Left lobe of liver (tissue), 2 donors: Measurements from ENCODE around the gene PAPPA2. TPM values are rescaled to one million over a fixed set of nuclear protein-coding genes. Genes with fewer than 3 reads are reported as not detected.
"Not testable (repeated sequence)": the region's sequence is repeated elsewhere in the genome, so short reads cannot be mapped to it uniquely, and the experiment has no call there.

ENCODE experiments used
- ATAC-seq: fragments of 200-7000 bp; cut with Tn5 transposase; one replicate; pipeline ENCODE4 v1.9.1; 2020; ENCODE audit warnings: mild to moderate bottlenecking, moderate library complexity
- DNase-seq: peaks from one replicate; pipeline ENCODE4 v3.0.0-alpha.2; 2020; ENCODE audit warnings: low spot score
- total RNA-seq: library from RNA; stranded (reverse); gene quantifications from one replicate; pipeline ENCODE4 v1.2.1, GENCODE V29; 2021
- donor health status: DM: no; HTN: no; CAD: no; lungs with moderate emphysema.
- donor health status: DM: no; HTN: yes; CAD: no.

The PAPPA2 gene
- total RNA-seq, 1 donor from 2014 or later, result 0.45 TPM

- no peak for ATAC-seq
Observed at GRCh38 chr1:176742322-176742721, 279.3 kb downstream of the PAPPA2 start.

GRCh38 chr1:176744142-176744541 lies 281.2 kb downstream of the PAPPA2 start:
- ATAC-seq (peak; percentile 61), DNase-seq (no peak)

More at GRCh38 chr1:176742322-176742721, 279.3 kb downstream of the PAPPA2 start:
- no peak for DNase-seq

- ATAC-seq (peak; percentile 74), DNase-seq (no peak)
Observed at GRCh38 chr1:176745945-176746344, 283.0 kb downstream of the PAPPA2 start.

GRCh38 chr1:176752505-176752904 lies 289.5 kb downstream of the PAPPA2 start:
- DNase-seq, result no peak
- peak; percentile 15 for ATAC-seq

- ATAC-seq, result no peak
- DNase-seq, result no peak
Observed at GRCh38 chr1:176754676-176755075, 291.7 kb downstream of the PAPPA2 start.

GRCh38 chr1:176756817-176757216 lies 293.8 kb downstream of the PAPPA2 start:
- not testable (repeated sequence) for ATAC-seq

GRCh38 chr1:176765608-176766007 lies 302.6 kb downstream of the PAPPA2 start:
- ATAC-seq, result no peak
- no peak for DNase-seq

More at GRCh38 chr1:176756817-176757216, 293.8 kb downstream of the PAPPA2 start:
- DNase-seq, result not testable (repeated sequence)

GRCh38 chr1:176766779-176767178 lies 303.8 kb downstream of the PAPPA2 start:
- DNase-seq, result no peak
- peak; percentile 46 for ATAC-seq

GRCh38 chr1:176767714-176768136 lies 304.8 kb downstream of the PAPPA2 start:
- peak; percentile 95 for ATAC-seq
- DNase-seq, result peak; percentile 84

GRCh38 chr1:176768532-176768931 lies 305.6 kb downstream of the PAPPA2 start:
- ATAC-seq (no peak), DNase-seq (no peak)

GRCh38 chr1:176770066-176770465 lies 307.1 kb downstream of the PAPPA2 start:
- ATAC-seq (no peak), DNase-seq (no peak)

GRCh38 chr1:176773038-176773437 lies 310.1 kb downstream of the PAPPA2 start:
- DNase-seq, result no peak
- peak; percentile 22 for ATAC-seq

- DNase-seq (no peak), ATAC-seq (no peak)
Observed at GRCh38 chr1:176774224-176774623, 311.2 kb downstream of the PAPPA2 start.

- no peak for DNase-seq
- ATAC-seq, result no peak
Observed at GRCh38 chr1:176775378-176775777, 312.4 kb downstream of the PAPPA2 start.

GRCh38 chr1:176775996-176776395 lies 313.0 kb downstream of the PAPPA2 start:
- ATAC-seq (no peak), DNase-seq (no peak)

GRCh38 chr1:176778056-176778455 lies 315.1 kb downstream of the PAPPA2 start:
- DNase-seq (no peak), ATAC-seq (no peak)

GRCh38 chr1:176779992-176780328 lies 317.0 kb downstream of the PAPPA2 start:
- no peak for ATAC-seq
- no peak for DNase-seq

GRCh38 chr1:176783309-176783708 lies 320.3 kb downstream of the PAPPA2 start:
- DNase-seq (no peak), ATAC-seq (no peak)

GRCh38 chr1:176785056-176785455 lies 322.1 kb downstream of the PAPPA2 start:
- DNase-seq (no peak), ATAC-seq (no peak)

GRCh38 chr1:176785791-176786190 lies 322.8 kb downstream of the PAPPA2 start:
- no peak for DNase-seq

GRCh38 chr1:176786274-176786673 lies 323.3 kb downstream of the PAPPA2 start:
- DNase-seq, result no peak

More at GRCh38 chr1:176785791-176786190, 322.8 kb downstream of the PAPPA2 start:
- ATAC-seq, result no peak

GRCh38 chr1:176789571-176790090 lies 326.7 kb downstream of the PAPPA2 start:
- ATAC-seq (no peak), DNase-seq (no peak)

More at GRCh38 chr1:176786274-176786673, 323.3 kb downstream of the PAPPA2 start:
- no peak for ATAC-seq

- DNase-seq (no peak), ATAC-seq (no peak)
Observed at GRCh38 chr1:176790786-176791185, 327.8 kb downstream of the PAPPA2 start.
